Measurements from ENCODE around the gene RAB9A.
A peak's percentile ranks its signal among the peaks of the same experiment; 100 is the strongest.
"Not testable (repeated sequence)": the region's sequence is repeated elsewhere in the genome, so short reads cannot be mapped to it uniquely, and the experiment has no call there.

Gene RAB9A

GRCh38 chrX:13703135-13703534 is 14.2 kb downstream of the RAB9A start:
- no peak for DNase-seq

GRCh38 chrX:13703589-13703988 is 14.7 kb downstream of the RAB9A start:
- no peak for DNase-seq

DNA sequence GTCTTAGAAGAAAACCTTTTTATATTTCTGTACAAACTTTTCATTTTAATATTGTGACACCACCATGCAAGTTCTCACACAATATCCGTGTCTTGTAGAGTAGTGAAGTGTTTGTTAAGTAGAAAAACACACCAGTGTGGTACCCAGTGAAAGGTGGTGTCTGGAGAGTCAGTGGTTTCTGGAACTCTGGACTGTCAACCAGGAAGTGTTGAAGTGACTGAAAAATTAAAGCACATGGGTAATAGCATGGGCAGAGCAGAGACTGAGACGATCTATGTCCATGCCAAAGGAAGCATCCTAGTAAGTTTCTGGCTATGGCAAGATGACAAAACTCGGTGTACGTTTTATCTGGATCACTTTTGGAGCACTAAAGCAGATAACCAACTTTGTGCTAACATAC is 22.2 kb downstream of the RAB9A start:
- DNase-seq, result no peak

- DNase-seq, result no peak
These were observed 27.5 kb downstream of the RAB9A start for GRCh38 chrX:13716455-13716854.

GRCh38 chrX:13716905-13717304 is 28.0 kb downstream of the RAB9A start:
- no peak for DNase-seq

DNA sequence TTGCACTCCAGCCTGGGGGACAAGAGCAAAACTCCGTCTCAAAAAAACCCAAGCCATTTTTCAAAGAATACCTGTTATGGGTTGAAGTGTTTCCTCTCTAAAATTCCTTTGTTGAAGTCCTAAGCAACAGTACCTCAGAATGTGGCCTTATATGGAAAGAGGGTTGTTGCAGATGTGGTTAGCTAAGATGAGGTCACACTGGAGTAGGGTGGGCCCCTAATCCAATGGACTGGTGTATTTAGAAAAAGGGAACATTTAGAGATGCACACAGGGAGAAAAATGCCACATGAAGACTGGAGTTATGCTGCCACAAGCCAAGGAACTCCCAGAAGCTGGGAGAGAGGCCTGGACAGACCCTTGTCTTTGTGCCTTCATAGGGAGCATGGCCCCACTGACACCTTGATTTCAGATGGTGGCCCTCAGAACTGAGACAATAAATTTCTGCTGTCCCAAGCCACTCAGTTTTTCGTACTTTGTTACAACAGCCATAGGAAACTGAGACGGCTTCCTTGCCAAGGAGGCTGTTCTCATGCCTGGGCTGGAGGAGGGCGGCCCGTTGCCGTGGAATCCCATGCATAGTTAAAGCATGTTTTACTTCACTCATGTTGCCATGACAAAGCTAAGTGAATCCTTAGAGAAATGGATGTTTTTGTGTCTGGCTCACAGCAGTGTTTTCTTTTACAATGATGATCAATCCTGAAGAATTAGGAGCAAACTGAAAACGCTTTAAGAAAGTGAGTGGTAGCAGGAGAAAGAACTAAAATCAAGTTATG is 29.0 kb downstream of the RAB9A start:
- DNase-seq, result no peak

- no peak for DNase-seq
These were observed 30.4 kb downstream of the RAB9A start for GRCh38 chrX:13719192-13719856.

GRCh38 chrX:13721371-13721770 is 32.4 kb downstream of the RAB9A start:
- DNase-seq, result no peak

GRCh38 chrX:13721819-13722519 is 33.0 kb downstream of the RAB9A start:
- no peak for DNase-seq

DNA sequence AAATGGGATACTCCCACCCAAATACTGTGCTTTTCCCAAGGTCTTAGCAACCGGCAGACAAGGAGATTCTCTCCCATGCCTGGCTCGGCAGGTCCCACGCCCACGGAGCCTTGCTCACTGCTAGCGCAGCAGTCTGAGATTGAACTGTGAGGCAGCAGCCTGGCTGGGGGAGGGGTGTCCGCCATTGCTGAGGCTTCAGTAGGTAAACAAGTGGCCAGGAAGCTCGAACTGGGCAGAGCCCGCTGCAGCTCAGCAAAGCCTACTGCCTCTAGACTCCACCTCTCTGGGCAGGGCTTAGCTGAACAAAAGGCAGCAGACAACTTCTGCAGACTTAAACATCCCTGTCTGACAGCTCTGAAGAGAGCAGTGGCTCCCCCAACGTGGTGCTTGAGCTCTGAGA is 36.0 kb downstream of the RAB9A start:
- peak; percentile 12 for DNase-seq

GRCh38 chrX:13726583-13726982 is 37.7 kb downstream of the RAB9A start:
- not testable (repeated sequence) for DNase-seq

- DNase-seq, result not testable (repeated sequence)
These were observed 41.6 kb downstream of the RAB9A start for GRCh38 chrX:13730523-13730922.

DNA sequence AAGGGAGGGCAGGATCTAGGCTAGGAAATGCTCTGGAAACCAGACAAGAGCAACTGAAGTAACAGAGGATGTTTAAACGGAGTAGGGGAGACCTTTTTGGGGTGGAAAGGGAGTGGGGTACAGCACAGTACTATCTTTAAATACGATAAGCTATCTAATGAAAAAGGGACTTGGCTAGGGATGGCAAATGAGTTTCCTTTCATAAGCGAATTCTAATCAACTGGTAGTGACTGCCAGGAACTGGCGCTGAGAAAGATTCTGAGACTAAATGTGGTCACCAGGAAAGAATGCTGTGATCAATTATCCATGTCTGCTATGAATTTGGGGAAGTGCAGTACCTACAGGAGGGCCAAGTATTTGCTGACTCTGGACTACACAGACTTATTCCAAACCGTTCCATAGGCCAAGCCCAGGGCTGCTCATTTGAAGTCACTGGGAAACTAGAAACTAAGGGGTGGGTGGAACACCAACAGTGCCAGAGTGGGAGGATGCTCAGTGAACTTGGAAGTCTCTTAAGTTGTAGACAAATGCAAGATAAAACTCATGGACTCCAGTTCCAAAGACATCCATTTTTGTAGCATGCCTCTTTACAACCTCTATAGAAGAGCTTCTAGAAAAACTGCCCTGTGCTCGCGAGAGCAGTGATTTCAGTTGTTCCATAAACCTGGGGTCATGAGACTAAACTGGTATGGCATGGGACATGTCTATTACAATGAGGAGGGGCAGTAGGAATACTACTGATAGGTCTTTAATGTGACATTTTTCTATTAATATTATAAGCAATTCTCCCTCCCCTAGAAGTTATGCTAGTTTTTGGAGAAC is 43.5 kb downstream of the RAB9A start:
- DNase-seq, result no peak

GRCh38 chrX:13733506-13733905 is 44.6 kb downstream of the RAB9A start:
- no peak for DNase-seq

DNA sequence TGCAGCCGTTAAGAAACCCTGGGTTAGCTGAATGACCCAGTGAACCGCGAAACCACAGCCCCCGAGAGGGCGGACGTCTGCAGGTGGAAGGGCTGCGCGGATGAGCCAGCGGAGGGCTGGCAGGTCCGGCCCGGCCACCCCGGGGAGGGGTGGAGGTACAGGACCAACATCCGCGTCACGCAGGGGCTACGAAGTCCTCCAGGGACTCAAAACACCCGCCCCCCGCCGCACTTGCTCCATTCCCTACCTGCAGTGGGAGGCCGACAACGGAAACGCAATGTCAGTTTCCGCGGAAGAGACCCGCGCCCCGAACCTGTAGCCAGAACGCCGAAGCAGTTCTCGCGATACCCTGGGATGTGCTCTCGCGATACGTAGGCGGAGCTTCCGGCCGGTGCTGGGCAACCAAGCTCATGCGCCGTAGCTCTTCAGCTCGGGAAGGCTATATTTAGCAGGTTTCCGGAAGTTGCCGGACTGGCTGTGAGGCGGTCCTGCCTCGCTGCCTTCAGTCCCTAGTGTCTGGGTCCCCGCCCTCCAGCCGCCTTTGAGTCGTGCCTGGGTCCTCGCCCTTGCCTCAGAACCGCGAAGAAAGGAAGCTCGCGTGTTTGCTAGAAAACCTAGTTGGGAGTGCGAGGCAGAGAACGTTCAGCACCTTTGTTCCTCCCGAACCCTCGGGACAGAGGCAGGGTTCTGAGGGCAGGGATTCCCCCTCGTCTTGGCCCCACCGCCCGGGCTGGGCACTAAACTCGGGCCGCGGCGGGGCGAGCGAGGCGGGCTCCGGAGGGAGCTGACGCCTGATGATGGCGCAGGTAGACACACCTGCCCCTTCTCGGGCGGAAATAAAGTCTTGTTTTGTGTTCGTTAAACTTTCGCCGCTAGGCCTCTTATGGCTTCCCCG is 45.6 kb downstream of the RAB9A start, which contains the start of the genes OFD1 and TRAPPC2:
TSS of gene OFD1 (plus strand) at position 471 of the 895 bp plus-strand sequence. CDS start at position 795, 324 bp downstream.
TSS of gene TRAPPC2 (minus strand) at position 343 of the 895 bp plus-strand sequence. CDS start 14,657 bp downstream, outside the sequence.
- peak; percentile 81 for DNase-seq

DNA sequence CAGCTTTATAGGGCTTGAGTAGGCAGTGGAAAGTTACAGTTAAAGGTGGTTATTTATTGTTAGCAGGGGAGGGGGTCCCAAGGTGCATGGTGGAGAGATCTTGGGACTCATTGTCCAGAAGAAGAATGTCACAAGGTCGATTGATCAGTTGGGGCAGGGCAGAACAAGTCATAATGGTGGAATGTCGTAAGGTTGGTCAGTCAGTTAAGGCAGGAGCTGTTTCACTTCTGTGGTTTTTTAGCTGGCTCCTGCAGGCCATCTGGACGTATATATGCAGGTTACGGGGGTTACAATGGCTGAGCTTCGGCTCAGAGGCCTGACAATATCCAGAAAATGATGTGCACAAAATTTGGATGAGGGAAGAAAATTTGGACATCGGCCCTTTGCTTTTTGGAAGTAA is 52.8 kb downstream of the RAB9A start:
- DNase-seq, result no peak

GRCh38 chrX:13742397-13743176 is 53.7 kb downstream of the RAB9A start:
- DNase-seq, result no peak

GRCh38 chrX:13747836-13748235 is 58.9 kb downstream of the RAB9A start:
- DNase-seq, result no peak

DNA sequence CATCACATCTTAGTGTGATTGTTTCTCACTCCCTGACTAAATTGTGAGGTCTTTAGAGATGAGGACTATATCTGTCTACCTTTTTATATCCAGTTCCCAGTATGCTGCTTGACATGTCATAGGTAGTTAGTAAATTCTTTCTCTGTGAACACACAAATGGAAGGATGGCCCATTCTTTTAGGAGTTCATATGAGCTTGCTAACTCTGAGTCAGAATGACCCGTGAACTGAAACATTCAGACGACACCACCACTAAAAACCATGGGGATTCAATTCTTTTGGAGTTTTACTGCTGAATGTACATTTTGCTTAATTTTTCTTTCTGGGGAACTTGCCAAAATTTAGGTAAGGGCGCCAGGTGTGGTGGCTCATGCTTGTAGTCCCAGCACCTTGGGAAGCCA is 59.6 kb downstream of the RAB9A start:
- DNase-seq, result no peak

GRCh38 chrX:13750204-13750603 is 61.3 kb downstream of the RAB9A start:
- DNase-seq, result no peak

DNA sequence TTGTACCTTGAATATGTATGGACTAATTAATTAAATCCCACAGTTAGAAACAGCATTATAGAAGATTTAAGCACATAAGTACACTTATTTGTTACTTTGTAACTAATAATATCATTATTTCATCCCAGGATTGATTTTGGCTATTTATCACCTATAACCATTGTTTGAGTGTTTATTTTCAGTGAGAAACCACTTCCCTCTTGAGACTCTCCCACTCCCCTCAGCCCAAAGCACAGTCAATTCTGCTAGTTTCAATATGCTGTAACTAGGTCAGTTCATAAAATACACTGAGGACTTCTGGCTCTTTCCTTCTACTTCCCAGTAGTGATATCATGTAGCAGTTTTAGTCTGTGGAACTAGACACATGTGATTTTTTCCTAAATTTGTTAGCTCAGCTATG is 61.9 kb downstream of the RAB9A start:
- no peak for DNase-seq

Data from activated CD4-positive, alpha-beta T cell treated with anti-CD3 and anti-CD28 coated beads for 1 hour (primary cell).